Measurements from ENCODE around the gene REC8. TPM values are rescaled to one million over a fixed set of nuclear protein-coding genes. Genes with fewer than 3 reads are reported as not detected.

REC8 gene
- total and polyA plus RNA-seq, 10 of the 15 experiments (the other 5 are each of a cell fraction or from before 2014, with no cell fraction given) = 4.2 to 76.9 (median 29.1) TPM

DNA sequence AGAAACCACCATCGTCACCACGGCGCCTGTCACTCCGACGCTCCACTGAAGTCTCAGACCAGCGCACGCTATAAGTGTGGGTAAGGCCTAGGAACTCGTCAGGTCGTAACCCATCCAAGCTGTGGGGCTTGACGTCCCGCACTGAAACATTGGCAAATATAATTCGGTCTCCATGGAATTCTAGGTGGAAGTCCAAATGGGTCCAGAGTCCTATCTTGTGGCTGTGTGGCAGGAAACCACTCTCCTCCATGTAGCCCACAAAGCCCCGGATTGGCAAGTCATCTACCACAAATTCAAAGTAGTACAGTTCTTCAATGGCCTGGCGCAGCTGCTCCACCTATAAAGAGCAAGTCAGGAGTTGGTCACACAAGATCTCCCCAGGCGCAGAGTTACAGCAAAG is 21.1 kb downstream of the REC8 start:
- intact Hi-C loops (cut with micrococcal nuclease; ENCODE audit: unreplicated experiment) = no loop called here
- Histone ChIP-seq H2AFZ (ENCODE audit: control insufficient read depth, low read depth, low read length) (no peak overlapping the region), H3K9me3 (replicated peaks; ENCODE audit: control insufficient read depth, insufficient read depth, low read length) (no peaks in the 10 kb centered on the region), H3K9ac (ENCODE audit: control insufficient read depth, insufficient read depth, low read length) (no peak overlapping the region), H3K27ac (ENCODE audit: control insufficient read depth, insufficient read depth) (no peak overlapping the region), H3K36me3 (ENCODE audit: control insufficient read depth in 2 of 2, insufficient read depth in 2 of 2, low read length in 1 of 2) (peaks cover 0 to 4% of the 10 kb centered on the region in 2 experiments; a peak in 1 of 4 replicates), H3K4me1 (ENCODE audit: control insufficient read depth, insufficient read depth, low read length) (peaks cover 9% of the 10 kb centered on the region), H3K4me2 (ENCODE audit: control insufficient read depth, insufficient read depth) (no peak overlapping the region), H4K20me1 (ENCODE audit: control insufficient read depth, insufficient read depth) (no peaks in the 10 kb centered on the region), H3K4me3 (no peak overlapping the region), H3K27me3 (replicated peaks in 1 of 2; ENCODE audit: control insufficient read depth in 2 of 2, insufficient read depth in 2 of 2, low read length in 1 of 2) (no peaks in the 10 kb centered on the region), H3K79me2 (ENCODE audit: control insufficient read depth, insufficient read depth, low read length) (peaks cover 46% of the 10 kb centered on the region)
- TF ChIP-seq CEBPB (IDR thresholded peaks at IDR 0.05; ENCODE audit: borderline replicate concordance in 1 of 2, low read depth in 2 of 2, low read length in 2 of 2) = no peak
- TF ChIP-seq IKZF1 (conservative IDR thresholded peaks at IDR 0.05) = no peak
- TF ChIP-seq SMC3 (IDR thresholded peaks at IDR 0.05; ENCODE audit: borderline replicate concordance, low read length) = no peak
- no peak for TF ChIP-seq ZNF207 (IDR thresholded peaks at IDR 0.05; ENCODE audit: borderline replicate concordance)
- TF ChIP-seq, protein P1, sequence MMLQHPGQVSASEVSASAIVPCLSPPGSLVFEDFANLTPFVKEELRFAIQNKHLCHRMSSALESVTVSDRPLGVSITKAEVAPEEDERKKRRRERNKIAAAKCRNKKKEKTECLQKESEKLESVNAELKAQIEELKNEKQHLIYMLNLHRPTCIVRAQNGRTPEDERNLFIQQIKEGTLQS (IDR thresholded peaks at IDR 0.05; ENCODE audit: borderline replicate concordance, extremely low read depth, low read depth, low read length) = no peak
- no peak for TF ChIP-seq SREBF1 (IDR thresholded peaks at IDR 0.05; ENCODE audit: low read length)
- no peak for TF ChIP-seq SP1 (IDR thresholded peaks at IDR 0.05; ENCODE audit: low read depth, low read length)
- no peak for TF ChIP-seq ASH2L (IDR thresholded peaks at IDR 0.05; ENCODE audit: borderline replicate concordance, low read depth)
- TF ChIP-seq SUZ12 (IDR thresholded peaks at IDR 0.05; ENCODE audit: unreplicated experiment) = no peak
- TF ChIP-seq STAT1 (conservative IDR thresholded peaks at IDR 0.05) = no peak
- ATAC-seq (no peak), FAIRE-seq (no peak), DNase-seq (ENCODE audit: low read depth, low spot score) (no peak)
- BruUV-seq (replicated peaks) = no TSS peak
- WGBS (ENCODE audit: insufficient coverage, insufficient replicate concordance, low lambda C conversion rate, missing lambda C conversion rate) = 90% methylated on average over 15 of the region's 15 CpGs
- ChIA-PET SMC1A (ENCODE audit: uncharacterized antibody, unreplicated experiment) (no interaction called here), CTCF (no interaction called here), RAD21 (ENCODE audit: unreplicated experiment) (no interaction called here), POLR2A (no interaction called here)
- in situ Hi-C loops (cut with MboI) = no loop called here
